K562 (cell line): ENCODE data around the gene ITGA11. TPM values are rescaled to one million over a fixed set of nuclear protein-coding genes. Genes with fewer than 3 reads are reported as not detected.
A peak's percentile ranks its signal among the peaks of the same experiment; 100 is the strongest.

ENCODE experiments used
- ATAC-seq: fragments of 200-7000 bp; cut with Tn5 transposase; 3 replicates; pipeline ENCODE4 v1.9.1; 2020; ENCODE audit warnings: moderate library complexity
- BruUV-seq: library from RNA; stranded (reverse); fragments of 400-500 nt; replicated peaks from 2 replicates; lab custom pipeline; 2021; lab: Mats Ljungman, UMichigan
- CTCF ChIA-PET: fragments of 300-600 bp; formaldehyde crosslinking; extraction: SDS; loops from one replicate; lab custom pipeline; 2021; ENCODE audit warnings: low intra/inter-chr PET ratio; lab: Yijun Ruan, JAX
- POLR2A ChIA-PET: fragments of 300-600, 350-650 bp; sonication (Branson Sonifier 250); formaldehyde crosslinking; extraction: SDS; loops from one replicate; lab custom pipeline; 2021; ENCODE audit warnings: antibody characterized with exemption, inconsistent platforms; lab: Yijun Ruan, JAX
- DNase-seq, 4 experiments: peaks; one replicate each; pipeline versions ENCODE4 v3.0.0 to v3.0.0-alpha.2; 2011 to 2018; ENCODE audit warnings: low spot score in 3 of 4, mixed read lengths in 3 of 4; ENCODE audit errors: extremely low read depth in 1 of 4
- FAIRE-seq: peaks from 2 replicates; lab custom pipeline; 2011; peaks lifted over from hg19 to GRCh38; lab: Jason Lieb, UNC
- H2AFZ ChIP-seq: 2 replicates; pipeline ENCODE4 v1.6.0; 2011; ENCODE audit warnings: low read depth, low read length, control low read depth, inconsistent platforms
- H3K27ac ChIP-seq: fragments of 200-600 bp; 3 replicates; pipeline ENCODE4 v1.8.0; 2011; ENCODE audit warnings: low read depth, mild to moderate bottlenecking, control low read depth, inconsistent platforms, low read length, moderate library complexity, mixed read lengths; ENCODE audit errors: extremely low read depth
- H3K27me3 ChIP-seq, 2 experiments: fragments of 300-600 bp in 1 of 2; 2 replicates in 1 of 2; 3 replicates in 1 of 2; pipeline versions ENCODE4 v1.6.0 to v1.8.0; 2011; ENCODE audit warnings: inconsistent platforms in 2 of 2, low read length in 2 of 2, mild to moderate bottlenecking in 1 of 2, mixed read lengths in 1 of 2, moderate library complexity in 1 of 2; ENCODE audit not compliant: control insufficient read depth in 2 of 2, insufficient read depth in 2 of 2
- H3K36me3 ChIP-seq: fragments of 300-600 bp; 3 replicates; pipeline ENCODE4 v1.8.0; 2011; ENCODE audit warnings: mild to moderate bottlenecking, low read length, inconsistent platforms; ENCODE audit not compliant: control insufficient read depth, insufficient read depth
- H3K4me1 ChIP-seq, 2 experiments: fragments of 200-600 bp in 1 of 2; replicated peaks in 1 of 2; 2 replicates in 1 of 2; 3 replicates in 1 of 2; pipeline versions ENCODE4 v1.5.1 to v1.8.0; 2011; ENCODE audit warnings: inconsistent platforms in 2 of 2, low read length in 2 of 2, mild to moderate bottlenecking in 1 of 2, mixed read lengths in 1 of 2, moderate library complexity in 1 of 2; ENCODE audit not compliant: control insufficient read depth in 2 of 2, insufficient read depth in 2 of 2
- H3K4me2 ChIP-seq: 2 replicates; pipeline ENCODE4 v1.6.1; 2011; ENCODE audit warnings: low read length, control low read depth, inconsistent platforms, mixed read lengths; ENCODE audit not compliant: insufficient read depth
- H3K4me3 ChIP-seq: fragments of 200-600 bp; sonication (generic), shearing (Covaris generic); 2 replicates; pipeline ENCODE4 v1.5.1; 2016; ENCODE audit warnings: control low read depth, inconsistent platforms
- H3K79me2 ChIP-seq: fragments of 200-600 bp; 3 replicates; pipeline ENCODE4 v1.8.0; 2011; ENCODE audit warnings: low read length, inconsistent platforms; ENCODE audit not compliant: control insufficient read depth, insufficient read depth
- H3K9ac ChIP-seq, 2 experiments: 2 replicates each; pipeline versions ENCODE4 v1.6.0 to v1.6.1; 2011; ENCODE audit warnings: low read depth in 2 of 2, low read length in 2 of 2, control low read depth in 1 of 2, inconsistent platforms in 1 of 2, mild to moderate bottlenecking in 1 of 2, mixed read lengths in 1 of 2; ENCODE audit not compliant: insufficient read depth in 1 of 2
- H3K9me1 ChIP-seq: one replicate; pipeline ENCODE4 v1.6.0; 2011; ENCODE audit warnings: inconsistent platforms, mild to moderate bottlenecking, low read length, moderate library complexity; ENCODE audit not compliant: control insufficient read depth, insufficient read depth
- H3K9me3 ChIP-seq: replicated peaks from 2 replicates; pipeline ENCODE4 v1.5.1; 2011; ENCODE audit warnings: low read depth, low read length, inconsistent platforms; ENCODE audit not compliant: control insufficient read depth, insufficient read depth
- H4K20me1 ChIP-seq: replicated peaks from 2 replicates; pipeline ENCODE4 v1.6.1; 2011; ENCODE audit warnings: low read length, inconsistent platforms, mixed read lengths; ENCODE audit not compliant: control insufficient read depth, insufficient read depth
- BCL6 ChIP-seq: fragments of 250-450 bp; sonication (Bioruptor Pico); IDR thresholded peaks from 2 replicates; pipeline ENCODE4 v1.4.0; 2020
- FOXO4 ChIP-seq: fragments of 450-650 bp; formaldehyde crosslinking; IDR thresholded peaks from 2 replicates; pipeline ENCODE4 v1.4.0; 2020; ENCODE audit warnings: mild to moderate bottlenecking, moderate library complexity
- HIVEP1 ChIP-seq: fragments of 250-450 bp; sonication (Bioruptor Pico); IDR thresholded peaks from 2 replicates; pipeline ENCODE4 v1.4.0; 2020; ENCODE audit warnings: mild to moderate bottlenecking
- ILK ChIP-seq: fragments of 450-650 bp; IDR thresholded peaks from 2 replicates; pipeline ENCODE4 v1.6.1; 2016; ENCODE audit warnings: missing genetic modification characterization, low read depth, mild to moderate bottlenecking, missing compliant biosample characterization, moderate library complexity, borderline replicate concordance
- RAD21 ChIP-seq, 2 experiments: fragments of 250-450 bp in 1 of 2; fragments of 450-650 bp in 1 of 2; sonication (Bioruptor Pico) in 1 of 2; formaldehyde crosslinking in 1 of 2; IDR thresholded peaks in 1 of 2; conservative IDR thresholded peaks in 1 of 2; 2 replicates each; pipeline versions ENCODE4 v1.4.0 to v1.8.0; 2020 to 2022; ENCODE audit warnings: mild to moderate bottlenecking in 2 of 2, moderate library complexity in 1 of 2
- ZNF146 ChIP-seq: IDR thresholded peaks from one replicate; pipeline ENCODE4 v1.6.1; 2018; ENCODE audit warnings: missing compliant biosample characterization; ENCODE audit not compliant: unreplicated experiment
- ZNF589 ChIP-seq: fragments of 200-800 bp; sonication (Bioruptor generic); IDR thresholded peaks from 2 replicates; pipeline ENCODE4 v1.6.1; 2016; ENCODE audit warnings: low read depth, missing genetic modification characterization, missing compliant biosample characterization
- WGBS: fragments of 100-300 bp; shearing (Covaris generic); methylation state at CpG from one replicate; pipeline ENCODE4 v1.1.6; 2016; ENCODE audit warnings: low coverage, mixed read lengths; ENCODE audit not compliant: insufficient coverage; ENCODE audit errors: missing lambda C conversion rate; 5-methylcytosine and 5-hydroxymethylcytosine counted together
- in situ Hi-C: fragments of 300-500 bp; cut with MboI; formaldehyde crosslinking; loops from 4 replicates; pipeline ENCODE4 v1.15.0; 2018; ENCODE audit warnings: inconsistent platforms, mixed read lengths
- intact Hi-C: fragments of 100-400 bp; cut with micrococcal nuclease; formaldehyde crosslinking; loops from 2 replicates; pipeline ENCODE4 v1.14.2; 2022
- polyA plus RNA-seq, 8 experiments: library from polyadenylated mRNA; depleted of rRNA in 4 of 8; stranded (reverse) in 5 of 8; unstranded in 3 of 8; fragments of >200 nt; fragmentation: Nextera tagmentation in 2 of 8; fragmentation: Illumina TruSeq in 1 of 8; extraction: Ambion mirVana in 2 of 8; extraction: Trizol in 1 of 8; gene quantifications; 2 replicates each; pipeline versions ENCODE4 v1.2.1 to v1.2.3, GENCODE V29; 2011 to 2014; ENCODE audit warnings: inconsistent platforms in 1 of 8, missing spikeins in 1 of 8
- total RNA-seq, 7 experiments: library from RNA; depleted of rRNA in 6 of 7; stranded (reverse); fragments of >200 nt in 6 of 7; fragmentation: Illumina TruSeq in 2 of 7; extraction: Trizol in 2 of 7; gene quantifications; 2 replicates each; pipeline versions ENCODE4 v1.2.1 to v1.2.3, GENCODE V29; 2011 to 2021; ENCODE audit warnings: low replicate concordance in 1 of 7

ITGA11 gene
- total and polyA plus RNA-seq, 9 of the 15 experiments (the other 6 are each of a cell fraction or from before 2014, with no cell fraction given) = 0.01 TPM; not detected in 8

DNA sequence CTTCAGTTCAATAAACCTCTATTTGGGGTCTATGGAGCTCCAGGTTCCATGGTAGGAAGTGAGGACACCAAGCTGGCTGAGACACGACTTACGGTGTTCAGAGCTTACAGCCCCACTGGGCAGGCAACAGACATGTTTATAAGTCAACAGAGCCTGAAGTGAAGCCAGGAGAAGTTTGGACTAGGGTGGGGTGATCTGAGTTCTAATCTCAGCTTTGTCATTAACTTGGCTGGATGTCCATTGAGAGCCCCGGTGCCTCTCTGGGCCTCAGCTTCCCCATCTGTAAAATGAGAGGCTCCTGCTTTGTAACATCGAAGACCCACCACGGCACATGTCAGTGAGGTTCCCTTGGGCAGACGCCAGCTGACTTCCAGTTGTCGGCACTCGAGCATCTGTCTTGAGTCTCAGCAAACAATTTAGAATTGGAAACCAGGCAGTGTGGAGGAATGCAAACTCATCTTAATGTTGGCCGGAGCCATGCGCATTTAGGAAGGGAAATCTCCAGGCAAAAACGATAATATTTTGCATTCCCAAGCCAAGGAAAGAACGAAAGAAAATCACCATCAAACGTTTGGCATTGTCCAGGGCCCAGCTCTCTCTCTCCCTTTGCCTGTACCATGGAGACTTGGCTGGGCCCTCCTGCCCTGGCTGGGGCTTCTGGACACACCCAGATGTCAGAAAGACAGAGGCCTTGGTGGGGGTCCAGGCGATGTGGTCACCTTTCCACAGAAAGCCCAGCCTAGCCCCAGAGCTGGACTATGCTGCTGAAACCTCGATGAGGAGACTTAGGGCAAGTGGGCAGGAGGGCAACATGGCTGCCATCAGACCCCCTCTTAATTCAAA lies 18.4 kb downstream of the ITGA11 start:
- in situ Hi-C loops = no loop called here
- ATAC-seq = no peak

More for the DNA sequence above, 18.4 kb downstream of the ITGA11 start:
- Histone ChIP-seq H3K27ac (no peak overlapping the region), H3K36me3 (no peaks in the 10 kb centered on the region), H2AFZ (no peak overlapping the region), H3K4me3 (no peak overlapping the region), H4K20me1 (no peaks in the 10 kb centered on the region), H3K27me3 (peaks cover 0 to 7% of the 10 kb centered on the region in 2 experiments; a peak in 3 of 5 replicates), H3K9me1 (no peaks in the 10 kb centered on the region), H3K9ac (no peak overlapping the region), H3K9me3 (no peaks in the 10 kb centered on the region), H3K4me2 (no peak overlapping the region), H3K79me2 (no peaks in the 10 kb centered on the region), H3K4me1 (peaks cover 0 to 14% of the 10 kb centered on the region in 2 experiments; a peak in 2 of 5 replicates)
- DNase-seq (no peak), FAIRE-seq (peak; percentile 26)
- POLR2A ChIA-PET = interaction anchor here (0.6 kb wide), 2 partner anchors 14 to 18 kb away, joined by 3 read pairs; no protein-coding TSS in a partner anchor
- TF ChIP-seq RAD21 (CRISPR knock-in tag; conservative IDR thresholded peaks at IDR 0.05 in 1 of 2, IDR thresholded peaks at IDR 0.05 in 1 of 2) = no peak
- TF ChIP-seq ZNF589 = no peak
- no peak for TF ChIP-seq ILK (tag)
- no peak for TF ChIP-seq ZNF146 (CRISPR knock-in tag)
- TF ChIP-seq BCL6 (CRISPR knock-in tag) = no peak
- no peak for TF ChIP-seq FOXO4 (CRISPR knock-in tag)
- TF ChIP-seq HIVEP1 (CRISPR knock-in tag) = no peak
- BruUV-seq = no TSS peak
- CTCF ChIA-PET = no interaction called here
- WGBS = 25% methylated on average over 15 of the region's 15 CpGs
- intact Hi-C loops = no loop called here
